Measurements from ENCODE around the gene AASDH. TPM values are rescaled to one million over a fixed set of nuclear protein-coding genes. Genes with fewer than 3 reads are reported as not detected.
"Not testable (repeated sequence)": the region's sequence is repeated elsewhere in the genome, so short reads cannot be mapped to it uniquely, and the experiment has no call there.

Gene AASDH
- total RNA-seq, 2 donors from 2014 or later: 16.2 to 24.0 TPM

GRCh38 chr4:56371426-56372220 lies 15.7 kb downstream of the AASDH start:
- peaks cover 29% of the 10 kb centered on the region for H3K36me3 ChIP-seq (ENCODE audit: control insufficient read depth, insufficient read depth, low read length)
- H3K9me3 ChIP-seq (ENCODE audit: control insufficient read depth, low read length): peaks cover 18% of the 10 kb centered on the region
- H3K4me1 ChIP-seq (ENCODE audit: control insufficient read depth, insufficient read depth, low read length): no peaks in the 10 kb centered on the region
- Mint-ChIP-seq H3K27ac (no peak overlapping the region), H3K4me1 (peaks cover 11% of the 10 kb centered on the region), H3K9me3 (peaks cover 14% of the 10 kb centered on the region), H3K36me3 (ENCODE audit: low read depth) (peaks cover 45% of the 10 kb centered on the region), H3K4me3 (no peak overlapping the region), H3K27me3 (ENCODE audit: insufficient read depth) (no peaks in the 10 kb centered on the region)
- H3K27ac ChIP-seq (ENCODE audit: low read depth, low read length): no peak overlapping the region
- H3K9ac ChIP-seq (ENCODE audit: extremely low read depth, low read length, poor library complexity, severe bottlenecking): no peak overlapping the region
- WGBS, 2 experiments (ENCODE audit: insufficient coverage in 1 of 2, insufficient read length in 1 of 2): 89 to 90% methylated on average over 5 to 8 of the region's 8 CpGs
- H3K4me3 ChIP-seq (ENCODE audit: low read length): no peak overlapping the region
- DNase-seq: no peak
- no peaks in the 10 kb centered on the region for H3K27me3 ChIP-seq (ENCODE audit: control insufficient read depth, insufficient read depth, low read length, poor library complexity, severe bottlenecking)
- TF ChIP-seq CTCF (conservative IDR thresholded peaks at IDR 0.05): no peak

- no peak for DNase-seq
- no peaks in the 10 kb centered on the region for H3K27me3 ChIP-seq (ENCODE audit: control insufficient read depth, insufficient read depth, low read length, poor library complexity, severe bottlenecking)
- H3K4me1 Mint-ChIP-seq: peaks cover 8% of the 10 kb centered on the region
- peaks cover 38% of the 10 kb centered on the region for H3K36me3 Mint-ChIP-seq (ENCODE audit: low read depth)
- peaks cover 14% of the 10 kb centered on the region for H3K9me3 ChIP-seq (ENCODE audit: control insufficient read depth, low read length)
- no peak for TF ChIP-seq CTCF (conservative IDR thresholded peaks at IDR 0.05)
- H3K4me3 Mint-ChIP-seq: no peak overlapping the region
- no peak overlapping the region for H3K27ac Mint-ChIP-seq
- peaks cover 26% of the 10 kb centered on the region for H3K36me3 ChIP-seq (ENCODE audit: control insufficient read depth, insufficient read depth, low read length)
- 91% methylated on average over 3 of the region's 3 CpGs; no CpG with 5 or more reads in 1 of the 2 experiments for WGBS, 2 experiments (ENCODE audit: insufficient coverage in 1 of 2, insufficient read length in 1 of 2)
- no peaks in the 10 kb centered on the region for H3K27me3 Mint-ChIP-seq (ENCODE audit: insufficient read depth)
- peaks cover 17% of the 10 kb centered on the region for H3K9me3 Mint-ChIP-seq
- H3K4me3 ChIP-seq (ENCODE audit: low read length): no peak overlapping the region
- H3K9ac ChIP-seq (ENCODE audit: extremely low read depth, low read length, poor library complexity, severe bottlenecking): no peak overlapping the region
- no peaks in the 10 kb centered on the region for H3K4me1 ChIP-seq (ENCODE audit: control insufficient read depth, insufficient read depth, low read length)
- H3K27ac ChIP-seq (ENCODE audit: low read depth, low read length): no peak overlapping the region
These were observed 16.9 kb downstream of the AASDH start for GRCh38 chr4:56370377-56370776.

- H3K27ac Mint-ChIP-seq; H3K4me1 ChIP-seq (ENCODE audit: control insufficient read depth, insufficient read depth, low read length); H3K4me3 Mint-ChIP-seq; H3K9ac ChIP-seq (ENCODE audit: extremely low read depth, low read length, poor library complexity, severe bottlenecking); H3K4me3 ChIP-seq (ENCODE audit: low read length); H3K4me1 Mint-ChIP-seq; H3K27ac ChIP-seq (ENCODE audit: low read depth, low read length); DNase-seq; H3K27me3 Mint-ChIP-seq (ENCODE audit: insufficient read depth); H3K27me3 ChIP-seq (ENCODE audit: control insufficient read depth, insufficient read depth, low read length, poor library complexity, severe bottlenecking): not testable (repeated sequence)
- H3K9me3 ChIP-seq (ENCODE audit: control insufficient read depth, low read length): peaks cover 31% of the 10 kb centered on the region
- Mint-ChIP-seq H3K9me3 (peaks cover 61% of the 10 kb centered on the region), H3K36me3 (ENCODE audit: low read depth) (peaks cover 65% of the 10 kb centered on the region)
- 90 to 96% methylated on average over 10 to 12 of the region's 12 CpGs for WGBS, 2 experiments (ENCODE audit: insufficient coverage in 1 of 2, insufficient read length in 1 of 2)
- peaks cover 14% of the 10 kb centered on the region for H3K36me3 ChIP-seq (ENCODE audit: control insufficient read depth, insufficient read depth, low read length)
These were observed 24.3 kb downstream of the AASDH start for GRCh38 chr4:56362981-56363380.

All from endodermal cell (in vitro differentiated cells).